HS-27A (cell line): ENCODE data around the gene CREB5.
"Not testable (repeated sequence)": the region's sequence is repeated elsewhere in the genome, so short reads cannot be mapped to it uniquely, and the experiment has no call there.

Source experiments
- DNase-seq: peaks from one replicate; pipeline ENCODE4 v3.0.0-alpha.2; 2012; ENCODE audit warnings: low read depth, missing footprints

CREB5 gene

GRCh38 chr7:28581351-28581750 lies 169.0 kb downstream of the CREB5 start:
- no peak for DNase-seq

- DNase-seq = no peak
Measured at GRCh38 chr7:28582226-28582625, 169.9 kb downstream of the CREB5 start.

- DNase-seq = no peak
Measured at GRCh38 chr7:28584235-28584634, 171.9 kb downstream of the CREB5 start.

GRCh38 chr7:28586736-28587135 lies 174.4 kb downstream of the CREB5 start:
- no peak for DNase-seq

- no peak for DNase-seq
Measured at GRCh38 chr7:28587211-28587610, 174.9 kb downstream of the CREB5 start.

- no peak for DNase-seq
Measured at GRCh38 chr7:28588602-28589001, 176.3 kb downstream of the CREB5 start.

GRCh38 chr7:28591041-28591674 lies 178.8 kb downstream of the CREB5 start:
- no peak for DNase-seq

GRCh38 chr7:28591725-28592349 lies 179.5 kb downstream of the CREB5 start:
- DNase-seq = no peak

GRCh38 chr7:28592861-28593260 lies 180.5 kb downstream of the CREB5 start:
- DNase-seq = no peak

- DNase-seq = no peak
Measured at GRCh38 chr7:28595076-28595475, 182.8 kb downstream of the CREB5 start.

- no peak for DNase-seq
Measured at GRCh38 chr7:28595801-28596200, 183.5 kb downstream of the CREB5 start.

GRCh38 chr7:28596245-28596935 lies 184.1 kb downstream of the CREB5 start:
- DNase-seq = no peak

GRCh38 chr7:28597284-28597683 lies 185.0 kb downstream of the CREB5 start:
- DNase-seq = no peak

- not testable (repeated sequence) for DNase-seq
Measured at GRCh38 chr7:28598037-28598436, 185.7 kb downstream of the CREB5 start.

- DNase-seq = no peak
Measured at GRCh38 chr7:28598586-28598985, 186.3 kb downstream of the CREB5 start.

GRCh38 chr7:28599411-28599810 lies 187.1 kb downstream of the CREB5 start:
- DNase-seq = no peak

GRCh38 chr7:28602282-28602681 lies 190.0 kb downstream of the CREB5 start:
- DNase-seq = no peak

- DNase-seq = no peak
Measured at GRCh38 chr7:28605427-28606085, 193.2 kb downstream of the CREB5 start.

GRCh38 chr7:28606421-28606820 lies 194.1 kb downstream of the CREB5 start:
- DNase-seq = no peak

GRCh38 chr7:28607855-28608193 lies 195.5 kb downstream of the CREB5 start:
- no peak for DNase-seq

GRCh38 chr7:28608237-28608656 lies 195.9 kb downstream of the CREB5 start:
- DNase-seq = no peak

- no peak for DNase-seq
Measured at GRCh38 chr7:28608731-28609130, 196.4 kb downstream of the CREB5 start.

- DNase-seq = no peak
Measured at GRCh38 chr7:28609608-28610007, 197.3 kb downstream of the CREB5 start.
